Mesenchymal stem cell (in vitro differentiated cells and primary cell): Measurements from ENCODE around the gene GRIP1.

Experiments
- DNase-seq: peaks from one replicate; pipeline ENCODE4 v3.0.0-alpha.2; 2013
- H2AFZ ChIP-seq: one replicate; pipeline ENCODE4 v1.6.1; 2013; ENCODE audit warnings: low read depth, mild to moderate bottlenecking, control low read depth, inconsistent platforms, low read length, moderate library complexity
- H2AK5ac ChIP-seq: 2 replicates; pipeline ENCODE4 v1.6.1; 2013; ENCODE audit warnings: low read length, moderate library complexity, mild to moderate bottlenecking, inconsistent platforms; ENCODE audit not compliant: severe bottlenecking
- H2BK120ac ChIP-seq: one replicate; pipeline ENCODE4 v1.6.1; 2013; ENCODE audit warnings: low read depth, mild to moderate bottlenecking, inconsistent platforms, low read length, moderate library complexity
- H2BK12ac ChIP-seq, 2 experiments: one replicate each; pipeline ENCODE4 v1.6.1; 2013; ENCODE audit warnings: inconsistent platforms in 2 of 2, low read length in 2 of 2, mild to moderate bottlenecking in 2 of 2, moderate library complexity in 2 of 2, control low read depth in 1 of 2
- H2BK15ac ChIP-seq: one replicate; pipeline ENCODE4 v1.6.1; 2013; ENCODE audit warnings: mild to moderate bottlenecking, low read depth, inconsistent platforms; ENCODE audit not compliant: poor library complexity, severe bottlenecking
- H2BK5ac ChIP-seq: 2 replicates; pipeline ENCODE4 v1.6.1; 2013; ENCODE audit warnings: low read depth, mild to moderate bottlenecking, low read length, control low read depth, inconsistent platforms; ENCODE audit not compliant: poor library complexity, severe bottlenecking
- H3K14ac ChIP-seq, 2 experiments: one replicate each; pipeline ENCODE4 v1.6.1; 2013; ENCODE audit warnings: inconsistent platforms in 2 of 2, low read length in 2 of 2, control low read depth in 1 of 2, mild to moderate bottlenecking in 1 of 2, moderate library complexity in 1 of 2
- H3K18ac ChIP-seq, 2 experiments: one replicate each; pipeline ENCODE4 v1.6.1; 2013; ENCODE audit warnings: inconsistent platforms in 2 of 2, low read length in 2 of 2, control low read depth in 1 of 2, low read depth in 1 of 2, mild to moderate bottlenecking in 1 of 2
- H3K23ac ChIP-seq, 2 experiments: one replicate each; pipeline ENCODE4 v1.6.1; 2013; ENCODE audit warnings: inconsistent platforms in 2 of 2, low read length in 2 of 2, mild to moderate bottlenecking in 2 of 2, moderate library complexity in 2 of 2, control low read depth in 1 of 2
- H3K27ac ChIP-seq: 2 replicates; pipeline ENCODE4 v1.5.1; 2013; ENCODE audit warnings: mild to moderate bottlenecking, moderate library complexity, low read length, control low read depth, inconsistent platforms; ENCODE audit not compliant: poor library complexity, severe bottlenecking
- H3K27me3 ChIP-seq, 2 experiments: 2 replicates each; pipeline versions ENCODE4 v1.6.1 to v1.7.0; 2013; ENCODE audit warnings: low read length in 2 of 2, mild to moderate bottlenecking in 2 of 2, moderate library complexity in 2 of 2, control low read depth in 1 of 2, inconsistent platforms in 1 of 2; ENCODE audit not compliant: control insufficient read depth in 1 of 2, insufficient read depth in 1 of 2
- H3K36me3 ChIP-seq, 2 experiments: 2 replicates each; pipeline versions ENCODE4 v1.6.1 to v1.7.0; 2013; ENCODE audit warnings: low read length in 2 of 2, control low read depth in 1 of 2, inconsistent platforms in 1 of 2, low read depth in 1 of 2, mild to moderate bottlenecking in 1 of 2; ENCODE audit not compliant: insufficient read depth in 2 of 2, control insufficient read depth in 1 of 2
- H3K4ac ChIP-seq, 2 experiments: one replicate each; pipeline ENCODE4 v1.6.1; 2013; ENCODE audit warnings: inconsistent platforms in 2 of 2, low read length in 2 of 2, mild to moderate bottlenecking in 2 of 2, moderate library complexity in 2 of 2, control low read depth in 1 of 2, low read depth in 1 of 2
- H3K4me1 ChIP-seq: 2 replicates; pipeline ENCODE4 v1.6.1; 2013; ENCODE audit warnings: low read depth, low read length, control low read depth; ENCODE audit not compliant: control insufficient read depth, insufficient read depth
- H3K4me2 ChIP-seq: 2 replicates; pipeline ENCODE4 v1.6.1; 2013; ENCODE audit warnings: low read length, mild to moderate bottlenecking, inconsistent platforms; ENCODE audit not compliant: poor library complexity, severe bottlenecking
- H3K4me3 ChIP-seq, 2 experiments: 2 replicates each; pipeline versions ENCODE4 v1.5.1 to v1.7.0; 2013; ENCODE audit warnings: low read length in 2 of 2, mild to moderate bottlenecking in 2 of 2, control low read depth in 1 of 2, low read depth in 1 of 2; ENCODE audit not compliant: insufficient read depth in 1 of 2
- H3K79me1 ChIP-seq: replicated peaks from 2 replicates; pipeline ENCODE4 v1.6.1; 2013; ENCODE audit warnings: mild to moderate bottlenecking, control low read depth, low read length, inconsistent platforms; ENCODE audit not compliant: poor library complexity, severe bottlenecking
- H3K9ac ChIP-seq: 2 replicates; pipeline ENCODE4 v1.7.0; 2013; ENCODE audit warnings: mild to moderate bottlenecking, low read length, moderate library complexity
- H3K9me3 ChIP-seq: 2 replicates; pipeline ENCODE4 v1.7.0; 2013; ENCODE audit warnings: mild to moderate bottlenecking, low read length; ENCODE audit not compliant: control insufficient read depth
- H4K8ac ChIP-seq: one replicate; pipeline ENCODE4 v1.6.1; 2013; ENCODE audit warnings: inconsistent platforms, mild to moderate bottlenecking, low read length, moderate library complexity
- H4K91ac ChIP-seq: one replicate; pipeline ENCODE4 v1.6.1; 2013; ENCODE audit warnings: mild to moderate bottlenecking, low read length, inconsistent platforms
- WGBS: methylation state at CpG from one replicate; pipeline ENCODE4 v1.1.7; 2013; ENCODE audit warnings: mixed read lengths; 5-methylcytosine and 5-hydroxymethylcytosine counted together

The GRIP1 gene

GRCh38 chr12:66335746-66336145, 343.1 kb downstream of the GRIP1 start:
- H4K91ac ChIP-seq: no peak overlapping the region
- no peak overlapping the region for H2BK15ac ChIP-seq
- no peaks in the 10 kb centered on the region for H3K27me3 ChIP-seq
- H3K14ac ChIP-seq: no peak overlapping the region
- H3K4me1 ChIP-seq: no peaks in the 10 kb centered on the region
- no peak overlapping the region for H3K9ac ChIP-seq
- H3K4ac ChIP-seq: no peak overlapping the region
- no peaks in the 10 kb centered on the region for H3K79me1 ChIP-seq
- H2BK5ac ChIP-seq: no peak overlapping the region
- WGBS: no CpG with 5 or more reads among the region's 2 CpGs
- H3K4me3 ChIP-seq: no peak overlapping the region
- no peak overlapping the region for H2BK120ac ChIP-seq
- H3K18ac ChIP-seq: no peak overlapping the region
- no peak overlapping the region for H3K27ac ChIP-seq
- H4K8ac ChIP-seq: no peak overlapping the region
- H2BK12ac ChIP-seq: no peak overlapping the region
- H3K4me2 ChIP-seq: no peak overlapping the region
- no peak overlapping the region for H3K23ac ChIP-seq
- no peak overlapping the region for H2AFZ ChIP-seq
- no peak for DNase-seq
- no peak overlapping the region for H2AK5ac ChIP-seq
- peaks cover 6 to 8% of the 10 kb centered on the region in 2 experiments for H3K36me3 ChIP-seq
- H3K9me3 ChIP-seq: peaks cover 6% of the 10 kb centered on the region

GRCh38 chr12:66331814-66332213, 347.1 kb downstream of the GRIP1 start:
- no peaks in the 10 kb centered on the region for H3K27me3 ChIP-seq
- H4K91ac ChIP-seq: no peak overlapping the region
- H3K4ac ChIP-seq: no peak overlapping the region
- no peak overlapping the region for H3K18ac ChIP-seq
- H2BK12ac ChIP-seq: no peak overlapping the region
- no peak overlapping the region for H3K27ac ChIP-seq
- H2AK5ac ChIP-seq: no peak overlapping the region
- no peak overlapping the region for H2AFZ ChIP-seq
- H3K4me3 ChIP-seq: no peak overlapping the region
- H3K4me1 ChIP-seq: no peaks in the 10 kb centered on the region
- no peaks in the 10 kb centered on the region for H3K9me3 ChIP-seq
- H4K8ac ChIP-seq: no peak overlapping the region
- no peak overlapping the region for H2BK15ac ChIP-seq
- H3K4me2 ChIP-seq: no peak overlapping the region
- H3K79me1 ChIP-seq: no peaks in the 10 kb centered on the region
- H2BK5ac ChIP-seq: no peak overlapping the region
- H2BK120ac ChIP-seq: no peak overlapping the region
- H3K36me3 ChIP-seq: peaks cover 5 to 6% of the 10 kb centered on the region in 2 experiments
- no peak overlapping the region for H3K23ac ChIP-seq
- H3K9ac ChIP-seq: no peak overlapping the region
- 67% methylated on average over 1 of the region's 1 CpG for WGBS
- H3K14ac ChIP-seq: no peak overlapping the region
- no peak for DNase-seq

- H3K14ac ChIP-seq: no peak overlapping the region
- no peaks in the 10 kb centered on the region for H3K9me3 ChIP-seq
- no peak overlapping the region for H3K9ac ChIP-seq
- no peak overlapping the region for H4K91ac ChIP-seq
- no peak overlapping the region for H4K8ac ChIP-seq
- H3K4me1 ChIP-seq: no peaks in the 10 kb centered on the region
- no peak for DNase-seq
- no peak overlapping the region for H2BK12ac ChIP-seq
- no peak overlapping the region for H2BK5ac ChIP-seq
- no peak overlapping the region for H2AFZ ChIP-seq
- WGBS: 93% methylated on average over 13 of the region's 13 CpGs
- H3K18ac ChIP-seq: no peak overlapping the region
- H3K79me1 ChIP-seq: no peaks in the 10 kb centered on the region
- no peak overlapping the region for H3K23ac ChIP-seq
- no peak overlapping the region for H2BK15ac ChIP-seq
- no peak overlapping the region for H2AK5ac ChIP-seq
- H3K36me3 ChIP-seq: peaks cover 5 to 6% of the 10 kb centered on the region in 2 experiments
- H3K4ac ChIP-seq: no peak overlapping the region
- no peak overlapping the region for H3K27ac ChIP-seq
- H2BK120ac ChIP-seq: peak overlapping the region; percentile 19
- no peak overlapping the region for H3K4me2 ChIP-seq
- no peak overlapping the region for H3K4me3 ChIP-seq
- H3K27me3 ChIP-seq: no peaks in the 10 kb centered on the region
Observed at GRCh38 chr12:66331016-66331415, 347.9 kb downstream of the GRIP1 start.

- no peak overlapping the region for H2AFZ ChIP-seq
- H3K4me3 ChIP-seq: no peak overlapping the region
- H3K79me1 ChIP-seq: no peaks in the 10 kb centered on the region
- no peak overlapping the region for H3K4ac ChIP-seq
- no peak overlapping the region for H4K8ac ChIP-seq
- no peak for DNase-seq
- H2BK5ac ChIP-seq: no peak overlapping the region
- H3K27ac ChIP-seq: no peak overlapping the region
- no peaks in the 10 kb centered on the region for H3K4me1 ChIP-seq
- H2BK12ac ChIP-seq: no peak overlapping the region
- H3K9me3 ChIP-seq: no peaks in the 10 kb centered on the region
- no peak overlapping the region for H4K91ac ChIP-seq
- 98% methylated on average over 4 of the region's 5 CpGs for WGBS
- H2AK5ac ChIP-seq: no peak overlapping the region
- H3K36me3 ChIP-seq: peaks cover 5 to 6% of the 10 kb centered on the region in 2 experiments
- no peak overlapping the region for H3K4me2 ChIP-seq
- no peak overlapping the region for H2BK15ac ChIP-seq
- H3K18ac ChIP-seq: no peak overlapping the region
- no peak overlapping the region for H2BK120ac ChIP-seq
- no peak overlapping the region for H3K14ac ChIP-seq
- H3K9ac ChIP-seq: no peak overlapping the region
- H3K27me3 ChIP-seq: no peaks in the 10 kb centered on the region
- no peak overlapping the region for H3K23ac ChIP-seq
Observed at GRCh38 chr12:66329941-66330340, 348.9 kb downstream of the GRIP1 start.
